Measurements from ENCODE around the gene FHOD1. TPM values are rescaled to one million over a fixed set of nuclear protein-coding genes. Genes with fewer than 3 reads are reported as not detected.

The FHOD1 gene
- total and polyA plus RNA-seq, 9 of the 15 experiments (the other 6 are each of a cell fraction or from before 2014, with no cell fraction given), result 18.7 to 126 (median 32.3) TPM

- TF ChIP-seq E2F3 (CRISPR knock-in tag; IDR thresholded peaks at IDR 0.05), result 0 out of 2 replicates have a peak, but pooled peaks have one; percentile 68
- peak; percentile 66; the same call in 1 of the 2 replicates for TF ChIP-seq HCFC1 (IDR thresholded peaks at IDR 0.05; ENCODE audit: low read depth, low read length)
- TF ChIP-seq, protein P1, sequence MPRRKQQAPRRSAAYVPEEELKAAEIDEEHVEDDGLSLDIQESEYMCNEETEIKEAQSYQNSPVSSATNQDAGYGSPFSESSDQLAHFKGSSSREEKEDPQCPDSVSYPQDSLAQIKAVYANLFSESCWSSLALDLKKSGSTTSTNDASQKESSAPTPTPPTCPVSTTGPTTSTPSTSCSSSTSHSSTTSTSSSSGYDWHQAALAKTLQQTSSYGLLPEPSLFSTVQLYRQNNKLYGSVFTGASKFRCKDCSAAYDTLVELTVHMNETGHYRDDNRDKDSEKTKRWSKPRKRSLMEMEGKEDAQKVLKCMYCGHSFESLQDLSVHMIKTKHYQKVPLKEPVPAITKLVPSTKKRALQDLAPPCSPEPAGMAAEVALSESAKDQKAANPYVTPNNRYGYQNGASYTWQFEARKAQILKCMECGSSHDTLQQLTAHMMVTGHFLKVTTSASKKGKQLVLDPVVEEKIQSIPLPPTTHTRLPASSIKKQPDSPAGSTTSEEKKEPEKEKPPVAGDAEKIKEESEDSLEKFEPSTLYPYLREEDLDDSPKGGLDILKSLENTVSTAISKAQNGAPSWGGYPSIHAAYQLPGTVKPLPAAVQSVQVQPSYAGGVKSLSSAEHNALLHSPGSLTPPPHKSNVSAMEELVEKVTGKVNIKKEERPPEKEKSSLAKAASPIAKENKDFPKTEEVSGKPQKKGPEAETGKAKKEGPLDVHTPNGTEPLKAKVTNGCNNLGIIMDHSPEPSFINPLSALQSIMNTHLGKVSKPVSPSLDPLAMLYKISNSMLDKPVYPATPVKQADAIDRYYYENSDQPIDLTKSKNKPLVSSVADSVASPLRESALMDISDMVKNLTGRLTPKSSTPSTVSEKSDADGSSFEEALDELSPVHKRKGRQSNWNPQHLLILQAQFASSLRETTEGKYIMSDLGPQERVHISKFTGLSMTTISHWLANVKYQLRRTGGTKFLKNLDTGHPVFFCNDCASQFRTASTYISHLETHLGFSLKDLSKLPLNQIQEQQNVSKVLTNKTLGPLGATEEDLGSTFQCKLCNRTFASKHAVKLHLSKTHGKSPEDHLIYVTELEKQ (CRISPR knock-in tag; IDR thresholded peaks at IDR 0.05), result no peak
- TF ChIP-seq, protein P2, sequence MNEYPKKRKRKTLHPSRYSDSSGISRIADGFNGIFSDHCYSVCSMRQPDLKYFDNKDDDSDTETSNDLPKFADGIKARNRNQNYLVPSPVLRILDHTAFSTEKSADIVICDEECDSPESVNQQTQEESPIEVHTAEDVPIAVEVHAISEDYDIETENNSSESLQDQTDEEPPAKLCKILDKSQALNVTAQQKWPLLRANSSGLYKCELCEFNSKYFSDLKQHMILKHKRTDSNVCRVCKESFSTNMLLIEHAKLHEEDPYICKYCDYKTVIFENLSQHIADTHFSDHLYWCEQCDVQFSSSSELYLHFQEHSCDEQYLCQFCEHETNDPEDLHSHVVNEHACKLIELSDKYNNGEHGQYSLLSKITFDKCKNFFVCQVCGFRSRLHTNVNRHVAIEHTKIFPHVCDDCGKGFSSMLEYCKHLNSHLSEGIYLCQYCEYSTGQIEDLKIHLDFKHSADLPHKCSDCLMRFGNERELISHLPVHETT (CRISPR knock-in tag; conservative IDR thresholded peaks at IDR 0.05 in 1 of 2, IDR thresholded peaks at IDR 0.05 in 1 of 2), result peak in 1 of 2 experiments; percentile 80; a peak in 2 of 4 replicates
- no peak for TF ChIP-seq FOXP1 (CRISPR knock-in tag; IDR thresholded peaks at IDR 0.05)
- TF ChIP-seq, protein P3, sequence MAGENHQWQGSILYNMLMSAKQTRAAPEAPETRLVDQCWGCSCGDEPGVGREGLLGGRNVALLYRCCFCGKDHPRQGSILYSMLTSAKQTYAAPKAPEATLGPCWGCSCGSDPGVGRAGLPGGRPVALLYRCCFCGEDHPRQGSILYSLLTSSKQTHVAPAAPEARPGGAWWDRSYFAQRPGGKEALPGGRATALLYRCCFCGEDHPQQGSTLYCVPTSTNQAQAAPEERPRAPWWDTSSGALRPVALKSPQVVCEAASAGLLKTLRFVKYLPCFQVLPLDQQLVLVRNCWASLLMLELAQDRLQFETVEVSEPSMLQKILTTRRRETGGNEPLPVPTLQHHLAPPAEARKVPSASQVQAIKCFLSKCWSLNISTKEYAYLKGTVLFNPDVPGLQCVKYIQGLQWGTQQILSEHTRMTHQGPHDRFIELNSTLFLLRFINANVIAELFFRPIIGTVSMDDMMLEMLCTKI (IDR thresholded peaks at IDR 0.05; ENCODE audit: partially characterized antibody), result no peak
- TF ChIP-seq, protein P4, sequence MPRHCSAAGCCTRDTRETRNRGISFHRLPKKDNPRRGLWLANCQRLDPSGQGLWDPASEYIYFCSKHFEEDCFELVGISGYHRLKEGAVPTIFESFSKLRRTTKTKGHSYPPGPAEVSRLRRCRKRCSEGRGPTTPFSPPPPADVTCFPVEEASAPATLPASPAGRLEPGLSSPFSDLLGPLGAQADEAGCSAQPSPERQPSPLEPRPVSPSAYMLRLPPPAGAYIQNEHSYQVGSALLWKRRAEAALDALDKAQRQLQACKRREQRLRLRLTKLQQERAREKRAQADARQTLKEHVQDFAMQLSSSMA (CRISPR knock-in tag; IDR thresholded peaks at IDR 0.05), result 0 out of 2 replicates have a peak, but pooled peaks have one; percentile 25
- TF ChIP-seq CBX1 (IDR thresholded peaks at IDR 0.05; ENCODE audit: low read depth), result peak; percentile 82; the same call in 1 of the 2 replicates
- no peak for TF ChIP-seq WHSC1 (IDR thresholded peaks at IDR 0.05; ENCODE audit: low read length)
- TF ChIP-seq SLC30A9 (CRISPR knock-in tag; IDR thresholded peaks at IDR 0.05), result peak; percentile 48; the same call in 1 of the 2 replicates
- TF ChIP-seq POLR3A (IDR thresholded peaks at IDR 0.05; ENCODE audit: borderline replicate concordance, extremely low read depth, insufficient read depth, insufficient read length), result no peak
- peak in 1 of 2 experiments; percentile 95; a peak in 2 of 4 replicates for TF ChIP-seq TRIM24 (IDR thresholded peaks at IDR 0.05)
- TF ChIP-seq PTBP1 (IDR thresholded peaks at IDR 0.05; ENCODE audit: low read depth, low read length), result no peak
- TF ChIP-seq DACH1 (IDR thresholded peaks at IDR 0.05; ENCODE audit: partially characterized antibody), result peak; percentile 23
- TF ChIP-seq CREB1 (IDR thresholded peaks at IDR 0.05), result peak; percentile 78
- peak; percentile 81 for TF ChIP-seq CREB1 (CRISPR knock-in tag; IDR thresholded peaks at IDR 0.05)
- TF ChIP-seq, protein P5, sequence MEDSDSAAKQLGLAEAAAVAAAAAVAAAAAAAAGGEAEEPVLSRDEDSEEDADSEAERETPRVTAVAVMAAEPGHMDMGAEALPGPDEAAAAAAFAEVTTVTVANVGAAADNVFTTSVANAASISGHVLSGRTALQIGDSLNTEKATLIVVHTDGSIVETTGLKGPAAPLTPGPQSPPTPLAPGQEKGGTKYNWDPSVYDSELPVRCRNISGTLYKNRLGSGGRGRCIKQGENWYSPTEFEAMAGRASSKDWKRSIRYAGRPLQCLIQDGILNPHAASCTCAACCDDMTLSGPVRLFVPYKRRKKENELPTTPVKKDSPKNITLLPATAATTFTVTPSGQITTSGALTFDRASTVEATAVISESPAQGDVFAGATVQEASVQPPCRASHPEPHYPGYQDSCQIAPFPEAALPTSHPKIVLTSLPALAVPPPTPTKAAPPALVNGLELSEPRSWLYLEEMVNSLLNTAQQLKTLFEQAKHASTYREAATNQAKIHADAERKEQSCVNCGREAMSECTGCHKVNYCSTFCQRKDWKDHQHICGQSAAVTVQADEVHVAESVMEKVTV (CRISPR knock-in tag; IDR thresholded peaks at IDR 0.05), result peak; percentile 54; the same call in 1 of the 2 replicates
- 0 out of 2 replicates have a peak, but pooled peaks have one; percentile 68 for TF ChIP-seq CAMTA2 (CRISPR knock-in tag; conservative IDR thresholded peaks at IDR 0.05)
- TF ChIP-seq SOX6 (IDR thresholded peaks at IDR 0.05), result peak; percentile 54; the same call in 1 of the 2 replicates
These were observed 32.2 kb upstream of the FHOD1 start, which contains the start of gene PLEKHG4 (continued) for GRCh38 chr16:67279296-67280089.

Measured in K562 (cell line).